ENCODE data around the gene NUDT22.

NUDT22 gene

GRCh38 chr11:64237484-64237951 is 11.4 kb downstream of the NUDT22 start:
- Histone ChIP-seq H3K36me3 (replicated peaks) (peaks cover 7% of the 10 kb centered on the region), H3K4me3 (ENCODE audit: low read depth, low read length) (no peak overlapping the region), H3K27me3 (replicated peaks) (no peaks in the 10 kb centered on the region), H3K27ac (no peak overlapping the region)
- in situ Hi-C loops (cut with HindIII; ENCODE audit: low pct_ligation_motif_present, low sequenced_read_pairs): no loop called here
- no peak for DNase-seq
- no peak for TF ChIP-seq CTCF (IDR thresholded peaks at IDR 0.05; ENCODE audit: low read depth, low read length, missing control alignments)

DNA sequence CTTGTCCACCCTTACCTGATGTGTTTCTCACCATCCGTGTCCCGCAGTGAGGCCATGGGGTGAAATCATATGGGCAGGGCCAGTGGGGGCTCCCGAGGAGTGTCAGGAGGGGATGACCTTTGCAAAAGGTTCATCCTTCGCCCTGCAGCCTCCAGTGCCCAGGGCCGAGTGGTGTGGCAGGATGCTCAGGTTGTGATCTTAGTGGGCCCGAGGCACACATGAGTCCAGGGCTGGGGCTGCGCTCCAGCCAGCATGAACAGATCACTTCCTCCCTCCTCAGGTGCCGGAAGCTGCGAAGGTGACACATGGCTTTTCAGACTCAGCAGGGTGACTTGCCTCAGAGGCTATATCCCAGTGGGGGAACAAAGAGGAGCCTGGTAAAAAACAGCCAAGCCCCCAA is 12.0 kb downstream of the NUDT22 start:
- H3K27ac ChIP-seq: no peak overlapping the region
- no peak for DNase-seq
- in situ Hi-C loops (cut with HindIII; ENCODE audit: low pct_ligation_motif_present, low sequenced_read_pairs): no loop called here
- H3K36me3 ChIP-seq (replicated peaks): peaks cover 8% of the 10 kb centered on the region
- H3K4me3 ChIP-seq (ENCODE audit: low read depth, low read length): no peak overlapping the region
- no peak for TF ChIP-seq CTCF (IDR thresholded peaks at IDR 0.05; ENCODE audit: low read depth, low read length, missing control alignments)
- H3K27me3 ChIP-seq (replicated peaks): no peaks in the 10 kb centered on the region

- no peaks in the 10 kb centered on the region for H3K27me3 ChIP-seq (replicated peaks)
- H3K4me3 ChIP-seq (ENCODE audit: low read depth, low read length): no peak overlapping the region
- peaks cover 15% of the 10 kb centered on the region for H3K36me3 ChIP-seq (replicated peaks)
- H3K27ac ChIP-seq: no peak overlapping the region
- in situ Hi-C loops (cut with HindIII; ENCODE audit: low pct_ligation_motif_present, low sequenced_read_pairs): no loop called here
- TF ChIP-seq CTCF (IDR thresholded peaks at IDR 0.05; ENCODE audit: low read depth, low read length, missing control alignments): no peak
- DNase-seq: no peak
Measured at GRCh38 chr11:64238999-64239398, 12.9 kb downstream of the NUDT22 start.

DNA sequence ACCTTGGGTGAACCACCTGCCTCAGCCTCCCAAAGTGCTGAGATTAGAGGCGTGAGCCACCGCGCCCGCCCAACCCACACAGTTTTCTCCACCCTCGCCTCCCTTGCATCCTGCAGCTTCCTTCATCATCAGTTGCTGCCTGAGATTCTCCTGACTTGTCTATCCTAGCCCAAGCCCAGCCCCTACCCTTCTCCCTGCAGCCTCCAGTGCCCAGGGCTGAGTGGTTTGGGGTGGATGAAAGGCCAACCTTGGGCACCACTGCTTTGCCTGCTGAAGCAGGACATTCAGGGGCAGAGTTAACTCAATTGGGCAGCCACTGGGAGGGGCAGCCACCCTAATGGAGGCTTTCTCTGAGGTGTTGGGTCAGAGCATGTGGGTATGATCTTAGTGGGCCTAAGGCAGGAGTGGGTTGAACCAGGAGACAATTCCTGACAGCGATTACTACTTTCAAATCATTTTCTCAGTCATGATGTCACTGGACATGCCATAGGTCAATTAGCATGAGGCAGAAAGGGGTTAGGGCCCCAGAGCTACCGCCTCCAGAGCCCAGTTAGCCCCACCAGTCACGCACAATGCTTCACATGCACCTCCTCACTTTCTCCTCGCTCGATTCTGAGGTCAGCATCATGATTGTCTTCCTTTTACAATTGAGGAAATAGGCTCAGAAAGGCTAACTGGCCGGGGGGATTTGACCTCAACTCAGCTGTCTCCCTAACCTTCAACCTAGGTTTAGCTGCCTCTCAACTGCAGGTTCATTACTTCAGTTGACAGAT is 13.8 kb downstream of the NUDT22 start:
- Histone ChIP-seq H3K27ac (peak overlapping the region; percentile 97), H3K27me3 (replicated peaks) (no peaks in the 10 kb centered on the region), H3K36me3 (replicated peaks) (peaks cover 18% of the 10 kb centered on the region), H3K4me3 (ENCODE audit: low read depth, low read length) (no peak overlapping the region)
- TF ChIP-seq CTCF (IDR thresholded peaks at IDR 0.05; ENCODE audit: low read depth, low read length, missing control alignments): no peak
- in situ Hi-C loops (cut with HindIII; ENCODE audit: low pct_ligation_motif_present, low sequenced_read_pairs): no loop called here
- DNase-seq: no peak

GRCh38 chr11:64240435-64241240 is 14.6 kb downstream of the NUDT22 start, which contains the start of gene FKBP2:
FKBP2 (plus strand) TSS chr11:64241095; CDS start chr11:64242388, 1,293 bp downstream.
- in situ Hi-C loops (cut with HindIII; ENCODE audit: low pct_ligation_motif_present, low sequenced_read_pairs): no loop called here
- TF ChIP-seq CTCF (IDR thresholded peaks at IDR 0.05; ENCODE audit: low read depth, low read length, missing control alignments): no peak
- Histone ChIP-seq H3K36me3 (replicated peaks) (peaks cover 18% of the 10 kb centered on the region), H3K27ac (peak within 1 kb of the TSS; percentile 97), H3K27me3 (replicated peaks) (no peaks in the 10 kb centered on the region), H3K4me3 (ENCODE audit: low read depth, low read length) (peak within 1 kb of the TSS; percentile 81)
- DNase-seq: peak; percentile 94

All from brain microvascular endothelial cell (primary cell).